ENCODE data around the gene METTL16. TPM values are rescaled to one million over a fixed set of nuclear protein-coding genes. Genes with fewer than 3 reads are reported as not detected.
"Not testable (repeated sequence)": the region's sequence is repeated elsewhere in the genome, so short reads cannot be mapped to it uniquely, and the experiment has no call there.

The METTL16 gene
- total and polyA plus RNA-seq, 2 donors (not counting 1 experiment from before 2014, with no cell fraction given): 19.2 to 56.5 TPM

DNA sequence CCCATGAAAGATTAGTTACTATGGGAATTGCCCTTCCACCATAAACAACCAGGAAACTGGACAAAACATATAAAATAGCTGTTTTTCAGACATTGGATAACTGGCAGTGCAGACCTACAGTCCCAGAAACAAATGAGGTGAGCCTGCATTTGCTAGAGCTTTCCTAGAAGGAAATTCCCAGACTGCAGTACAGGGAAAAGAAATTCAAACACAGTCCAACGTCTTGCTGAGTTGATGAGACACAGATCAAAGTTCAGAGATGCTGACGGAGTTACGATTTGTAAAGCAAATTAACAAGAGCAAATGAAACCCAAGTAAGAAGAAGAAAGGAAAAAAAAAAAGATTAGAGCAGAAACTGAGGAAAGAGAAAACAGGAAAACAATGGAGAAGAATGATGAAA is 69.5 kb downstream of the METTL16 start:
- Histone ChIP-seq H3K4me3 (ENCODE audit: control extremely low read depth in 1 of 5, extremely low read depth in 1 of 5, insufficient read depth in 1 of 5, low read depth in 2 of 5, low read length in 4 of 5) (no peak overlapping the region), H3K27me3 (replicated peaks in 1 of 4; ENCODE audit: control extremely low read depth in 1 of 4, control insufficient read depth in 3 of 4, insufficient read depth in 4 of 4, low read length in 3 of 4) (no peaks in the 10 kb centered on the region), H3K4me1 (ENCODE audit: control insufficient read depth in 2 of 2, insufficient read depth in 2 of 2, low read length in 2 of 2) (no peaks in the 10 kb centered on the region), H3K27ac (ENCODE audit: low read length in 2 of 2) (no peak overlapping the region), H3K9me3 (ENCODE audit: control extremely low read depth in 1 of 3, control insufficient read depth in 2 of 3, insufficient read depth in 1 of 3, low read length in 2 of 3) (peaks cover 0 to 7% (median 0%) of the 10 kb centered on the region in 3 donors), H3K9ac (ENCODE audit: low read length) (no peak overlapping the region), H3K36me3 (replicated peaks in 1 of 2; ENCODE audit: control extremely low read depth in 1 of 2, control insufficient read depth in 1 of 2, extremely low read depth in 1 of 2, insufficient read depth in 2 of 2, low read length in 1 of 2) (peaks cover 4 to 27% of the 10 kb centered on the region in 2 experiments), H3K4me2 (replicated peaks; ENCODE audit: low read depth, low read length, poor library complexity, severe bottlenecking) (no peak overlapping the region), H4K20me1 (ENCODE audit: control insufficient read depth, insufficient read depth, low read length, poor library complexity, severe bottlenecking) (no peaks in the 10 kb centered on the region), H3K79me2 (ENCODE audit: control insufficient read depth, insufficient read depth, low read length) (no peaks in the 10 kb centered on the region), H2AFZ (ENCODE audit: insufficient read depth, low read depth, low read length, poor library complexity, severe bottlenecking) (no peak overlapping the region)
- TF ChIP-seq, protein P1, sequence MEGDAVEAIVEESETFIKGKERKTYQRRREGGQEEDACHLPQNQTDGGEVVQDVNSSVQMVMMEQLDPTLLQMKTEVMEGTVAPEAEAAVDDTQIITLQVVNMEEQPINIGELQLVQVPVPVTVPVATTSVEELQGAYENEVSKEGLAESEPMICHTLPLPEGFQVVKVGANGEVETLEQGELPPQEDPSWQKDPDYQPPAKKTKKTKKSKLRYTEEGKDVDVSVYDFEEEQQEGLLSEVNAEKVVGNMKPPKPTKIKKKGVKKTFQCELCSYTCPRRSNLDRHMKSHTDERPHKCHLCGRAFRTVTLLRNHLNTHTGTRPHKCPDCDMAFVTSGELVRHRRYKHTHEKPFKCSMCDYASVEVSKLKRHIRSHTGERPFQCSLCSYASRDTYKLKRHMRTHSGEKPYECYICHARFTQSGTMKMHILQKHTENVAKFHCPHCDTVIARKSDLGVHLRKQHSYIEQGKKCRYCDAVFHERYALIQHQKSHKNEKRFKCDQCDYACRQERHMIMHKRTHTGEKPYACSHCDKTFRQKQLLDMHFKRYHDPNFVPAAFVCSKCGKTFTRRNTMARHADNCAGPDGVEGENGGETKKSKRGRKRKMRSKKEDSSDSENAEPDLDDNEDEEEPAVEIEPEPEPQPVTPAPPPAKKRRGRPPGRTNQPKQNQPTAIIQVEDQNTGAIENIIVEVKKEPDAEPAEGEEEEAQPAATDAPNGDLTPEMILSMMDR (IDR thresholded peaks at IDR 0.05): no peak
- TF ChIP-seq EZH2 (IDR thresholded peaks at IDR 0.05; ENCODE audit: borderline replicate concordance, insufficient read depth, low read depth, low read length, poor library complexity, severe bottlenecking): no peak
- ChIA-PET POLR2A (no interaction called here), CTCF (interaction anchor here (1.1 kb wide), 1 partner anchor 60 kb away, joined by 3 read pairs; no protein-coding TSS in a partner anchor)
- Mint-ChIP-seq H3K4me1 (no peaks in the 10 kb centered on the region), H3K27ac (no peak overlapping the region), H3K9me3 (ENCODE audit: insufficient read depth) (peaks cover 3% of the 10 kb centered on the region), H3K27me3 (no peaks in the 10 kb centered on the region), H3K4me3 (no peak overlapping the region)
- 100% methylated on average over 3 of the region's 3 CpGs for WGBS (ENCODE audit: insufficient coverage)
- ATAC-seq (ENCODE audit: low read depth) (no peak), DNase-seq (no peak)
- intact Hi-C loops (cut with micrococcal nuclease): no loop called here

DNA sequence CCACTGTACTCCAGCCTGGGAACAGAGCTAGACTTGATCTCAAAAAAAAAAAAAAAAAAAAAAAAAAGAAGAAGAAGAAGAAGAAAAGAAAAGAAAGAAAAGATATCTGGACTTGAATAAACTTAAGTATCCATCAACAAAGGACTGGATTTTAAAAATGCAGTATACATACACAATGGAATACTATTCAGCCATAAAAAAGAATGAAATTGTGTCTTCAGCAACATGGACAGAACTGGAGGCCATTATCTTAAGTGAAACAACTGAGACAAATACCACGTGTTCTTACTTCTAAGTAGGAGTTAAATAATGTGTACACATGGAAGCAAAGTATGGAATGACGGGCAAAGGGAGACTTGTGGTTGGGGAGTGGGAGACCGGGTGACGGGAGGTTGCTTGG is 70.8 kb downstream of the METTL16 start:
- Histone ChIP-seq H3K4me3 (ENCODE audit: control extremely low read depth in 1 of 5, extremely low read depth in 1 of 5, insufficient read depth in 1 of 5, low read depth in 2 of 5, low read length in 4 of 5) (no peak overlapping the region), H3K9ac (ENCODE audit: low read length) (no peak overlapping the region), H3K4me1 (ENCODE audit: control insufficient read depth in 2 of 2, insufficient read depth in 2 of 2, low read length in 2 of 2) (no peaks in the 10 kb centered on the region), H2AFZ (ENCODE audit: insufficient read depth, low read depth, low read length, poor library complexity, severe bottlenecking) (no peak overlapping the region), H3K36me3 (replicated peaks in 1 of 2; ENCODE audit: control extremely low read depth in 1 of 2, control insufficient read depth in 1 of 2, extremely low read depth in 1 of 2, insufficient read depth in 2 of 2, low read length in 1 of 2) (peaks cover 4 to 39% of the 10 kb centered on the region in 2 experiments), H3K79me2 (ENCODE audit: control insufficient read depth, insufficient read depth, low read length) (no peaks in the 10 kb centered on the region), H4K20me1 (ENCODE audit: control insufficient read depth, insufficient read depth, low read length, poor library complexity, severe bottlenecking) (no peaks in the 10 kb centered on the region), H3K4me2 (replicated peaks; ENCODE audit: low read depth, low read length, poor library complexity, severe bottlenecking) (no peak overlapping the region), H3K27me3 (replicated peaks in 1 of 4; ENCODE audit: control extremely low read depth in 1 of 4, control insufficient read depth in 3 of 4, insufficient read depth in 4 of 4, low read length in 3 of 4) (no peaks in the 10 kb centered on the region), H3K27ac (ENCODE audit: low read length in 2 of 2) (no peak overlapping the region), H3K9me3 (ENCODE audit: control extremely low read depth in 1 of 3, control insufficient read depth in 2 of 3, insufficient read depth in 1 of 3, low read length in 2 of 3) (no peaks in the 10 kb centered on the region)
- WGBS (ENCODE audit: insufficient coverage): 100% methylated on average over 2 of the region's 4 CpGs
- Mint-ChIP-seq H3K4me3 (no peak overlapping the region), H3K4me1 (no peaks in the 10 kb centered on the region), H3K9me3 (ENCODE audit: insufficient read depth) (no peaks in the 10 kb centered on the region), H3K27ac (no peak overlapping the region), H3K27me3 (no peaks in the 10 kb centered on the region)
- no peak for ATAC-seq (ENCODE audit: low read depth)
- intact Hi-C loops (cut with micrococcal nuclease): no loop called here
- TF ChIP-seq, protein P1 (IDR thresholded peaks at IDR 0.05): no peak
- TF ChIP-seq EZH2 (IDR thresholded peaks at IDR 0.05; ENCODE audit: borderline replicate concordance, insufficient read depth, low read depth, low read length, poor library complexity, severe bottlenecking): no peak
- ChIA-PET CTCF (interaction anchor here (1.0 to 1.1 kb wide), 2 partner anchors 25 to 58 kb away, joined by 3 read pairs; no protein-coding TSS in a partner anchor), POLR2A (no interaction called here)
- no peak for DNase-seq

DNA sequence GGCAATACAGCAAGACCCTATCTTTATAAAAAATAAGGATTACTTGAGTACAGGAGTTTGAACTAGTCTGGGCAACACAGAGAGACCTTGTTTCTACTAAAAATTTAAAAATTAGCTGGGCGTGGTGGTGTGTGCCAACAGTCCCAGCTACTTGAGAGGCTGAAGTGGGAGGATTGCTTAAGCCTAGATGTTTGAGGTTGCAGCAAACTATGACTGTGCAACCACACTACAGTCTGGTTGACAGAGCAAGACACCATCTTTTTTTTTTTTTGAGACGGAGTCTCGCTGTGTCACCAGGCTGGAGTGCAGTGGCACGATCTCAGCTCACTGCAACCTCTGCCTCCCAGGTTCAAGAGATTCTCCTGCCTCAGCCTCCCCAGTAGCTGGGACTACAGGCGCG is 71.7 kb downstream of the METTL16 start:
- H3K9ac ChIP-seq (ENCODE audit: low read length); H3K9me3 ChIP-seq (ENCODE audit: control extremely low read depth in 1 of 3, control insufficient read depth in 2 of 3, insufficient read depth in 1 of 3, low read length in 2 of 3): not testable (repeated sequence)

More for the DNA sequence above, 71.7 kb downstream of the METTL16 start:
- DNase-seq; intact Hi-C loops (cut with micrococcal nuclease); ATAC-seq (ENCODE audit: low read depth); H3K4me2 ChIP-seq (replicated peaks; ENCODE audit: low read depth, low read length, poor library complexity, severe bottlenecking); H3K4me1 ChIP-seq (ENCODE audit: control insufficient read depth in 2 of 2, insufficient read depth in 2 of 2, low read length in 2 of 2); H3K27me3 ChIP-seq (replicated peaks in 1 of 4; ENCODE audit: control extremely low read depth in 1 of 4, control insufficient read depth in 3 of 4, insufficient read depth in 4 of 4, low read length in 3 of 4); CTCF ChIA-PET; H4K20me1 ChIP-seq (ENCODE audit: control insufficient read depth, insufficient read depth, low read length, poor library complexity, severe bottlenecking); H2AFZ ChIP-seq (ENCODE audit: insufficient read depth, low read depth, low read length, poor library complexity, severe bottlenecking); H3K79me2 ChIP-seq (ENCODE audit: control insufficient read depth, insufficient read depth, low read length); H3K27me3 Mint-ChIP-seq; H3K27ac Mint-ChIP-seq; H3K4me3 ChIP-seq (ENCODE audit: control extremely low read depth in 1 of 5, extremely low read depth in 1 of 5, insufficient read depth in 1 of 5, low read depth in 2 of 5, low read length in 4 of 5); H3K27ac ChIP-seq (ENCODE audit: low read length in 2 of 2); H3K9me3 Mint-ChIP-seq (ENCODE audit: insufficient read depth); H3K4me3 Mint-ChIP-seq; H3K4me1 Mint-ChIP-seq; POLR2A ChIA-PET: not testable (repeated sequence)
- H3K36me3 ChIP-seq (replicated peaks in 1 of 2; ENCODE audit: control extremely low read depth in 1 of 2, control insufficient read depth in 1 of 2, extremely low read depth in 1 of 2, insufficient read depth in 2 of 2, low read length in 1 of 2): peaks cover 4 to 46% of the 10 kb centered on the region in 2 experiments
- 100% methylated on average over 1 of the region's 6 CpGs for WGBS (ENCODE audit: insufficient coverage)

Data from B cell (primary cell).